GM21786 (cell line): ENCODE measurements around the gene SBNO2.

Experiments used
- ATAC-seq: cut with Tn5 transposase; IDR thresholded peaks from one replicate; pipeline ENCODE4 v1.9.1; 2021; ENCODE audit not compliant: unreplicated experiment

SBNO2 gene

DNA sequence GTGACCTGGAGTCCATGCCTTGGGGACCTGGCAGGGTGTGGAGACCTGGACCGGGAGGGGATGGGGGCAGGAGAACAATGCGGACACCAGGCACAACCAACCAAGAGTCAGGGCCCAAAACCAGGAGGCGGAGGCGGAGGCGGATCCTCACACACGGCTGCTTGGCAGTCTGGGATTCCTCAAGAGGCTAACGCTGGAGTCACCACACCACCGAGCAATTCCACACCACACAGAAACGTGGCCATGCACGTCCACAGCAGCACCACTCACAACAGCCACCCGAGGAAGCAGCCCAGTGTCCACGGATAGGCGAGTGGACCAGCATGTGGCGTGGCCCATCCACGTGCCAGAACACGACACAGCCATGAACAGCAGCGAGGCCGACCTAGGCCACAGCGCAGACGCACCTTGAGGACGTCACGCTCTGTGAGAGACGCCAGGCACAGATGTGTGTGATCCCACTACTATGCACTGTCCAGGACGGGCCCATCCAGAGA is 17.7 kb downstream of the SBNO2 start:
- ATAC-seq, result no peak

- no peak for ATAC-seq
Observed at GRCh38 chr19:1155352-1156304, 18.4 kb downstream of the SBNO2 start.

- ATAC-seq, result no peak
Observed at GRCh38 chr19:1154731-1155351, 19.2 kb downstream of the SBNO2 start.

- no peak for ATAC-seq
Observed at GRCh38 chr19:1153891-1154730, 20.0 kb downstream of the SBNO2 start.

DNA sequence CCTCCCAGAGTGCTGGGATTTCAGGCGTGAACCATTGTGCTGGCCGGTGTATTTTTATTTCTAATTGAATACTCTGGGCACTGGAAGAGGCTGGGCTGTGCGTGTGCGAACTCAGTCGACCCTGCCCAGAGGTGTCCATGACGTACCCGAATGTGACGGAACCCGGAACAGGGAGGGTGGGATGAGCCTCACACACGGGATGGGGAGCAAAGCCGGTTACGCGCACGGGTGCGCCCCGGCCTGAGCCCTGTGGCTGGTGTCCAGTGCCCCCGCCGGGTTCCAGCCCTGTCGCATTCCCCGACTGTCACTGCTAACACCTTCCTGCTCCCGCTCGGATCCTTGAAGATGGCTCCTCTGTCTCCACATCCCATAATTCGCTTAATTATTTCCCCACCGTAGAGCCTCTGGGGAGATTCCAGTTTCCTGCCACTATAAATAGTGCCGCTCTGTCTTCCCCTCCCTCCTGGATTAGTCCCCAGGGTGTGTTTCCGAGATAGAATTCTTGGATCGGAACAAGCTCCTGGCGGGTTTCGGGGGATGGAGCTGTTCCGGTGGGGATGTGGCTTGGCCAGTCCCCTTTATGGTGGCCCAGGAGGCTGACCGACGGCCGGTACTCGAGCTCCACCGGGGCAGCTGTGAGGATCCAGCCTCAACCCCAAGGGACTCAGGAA is 22.0 kb downstream of the SBNO2 start:
- ATAC-seq, result no peak

- ATAC-seq, result no peak
Observed at GRCh38 chr19:1151037-1151724, 22.9 kb downstream of the SBNO2 start.

DNA sequence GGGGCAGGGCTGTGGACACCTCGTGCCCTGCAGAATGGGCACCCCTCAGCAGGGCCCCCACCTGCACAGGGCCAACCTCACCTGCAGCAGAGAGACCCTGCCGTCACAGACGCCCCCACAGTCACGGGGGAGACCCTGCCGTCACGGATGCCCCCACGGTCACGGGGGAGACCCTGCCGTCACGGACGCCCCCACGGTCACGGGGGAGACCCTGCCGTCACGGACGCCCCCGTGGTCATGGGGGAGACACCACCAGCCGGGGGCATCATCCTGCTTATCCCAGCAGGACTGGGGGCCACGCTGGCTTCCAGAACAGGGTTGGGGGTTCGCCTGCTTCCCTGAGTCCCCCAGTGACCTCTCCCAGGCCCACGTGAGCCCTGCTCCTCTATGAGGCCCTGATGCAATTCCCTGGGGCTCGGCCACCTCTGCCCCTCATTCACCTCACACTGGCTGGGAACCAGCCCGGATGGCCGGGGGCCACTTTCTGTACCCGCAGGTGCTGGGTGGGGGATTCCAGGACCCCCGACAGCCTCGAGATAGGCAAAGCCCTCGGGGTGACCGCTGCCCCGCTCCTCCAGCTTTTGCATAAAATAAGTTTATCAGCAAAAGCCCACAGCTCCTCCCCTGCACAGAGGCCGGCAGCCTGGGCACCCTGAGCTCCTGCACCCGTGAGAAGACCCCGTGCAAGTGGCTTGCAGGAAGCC is 23.6 kb downstream of the SBNO2 start:
- ATAC-seq, result no peak

DNA sequence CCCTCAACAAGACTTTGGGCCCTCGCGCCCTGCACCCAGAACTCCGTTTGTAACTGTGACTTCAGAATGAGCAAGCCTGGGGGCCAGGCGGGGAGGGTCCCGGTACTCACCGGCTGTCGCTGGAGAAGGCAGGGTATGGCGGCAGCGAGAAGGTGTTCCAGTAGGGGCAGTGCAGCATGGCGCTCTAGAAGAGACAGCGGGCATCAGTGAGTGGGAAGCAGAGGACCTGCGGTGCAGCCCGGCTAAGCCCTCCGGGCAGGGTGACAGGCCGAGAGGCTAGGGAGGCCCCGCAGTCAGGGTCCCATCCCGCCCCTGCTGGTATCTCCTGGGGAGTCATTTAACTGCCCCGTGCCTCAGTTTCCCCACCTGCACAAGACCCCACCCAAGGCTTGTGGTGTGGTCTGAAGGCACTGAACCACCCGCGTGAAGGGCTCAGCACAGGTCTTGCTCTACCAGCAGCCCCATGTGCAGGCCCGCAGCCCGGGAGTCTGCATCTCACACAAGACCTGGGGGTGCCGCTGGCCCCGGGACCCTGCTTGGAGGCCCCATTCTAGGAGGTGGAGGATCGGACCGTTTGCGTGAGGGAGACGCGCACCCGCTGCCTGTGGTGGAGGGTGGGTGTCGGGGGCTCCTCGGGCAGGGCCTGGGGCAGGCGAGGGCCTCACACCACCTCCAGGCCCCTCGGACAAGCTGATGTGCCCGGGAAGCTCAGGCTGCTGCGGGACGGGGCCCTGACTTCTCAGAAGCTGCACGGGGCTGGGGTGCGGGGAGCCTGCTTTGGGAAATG is 24.6 kb downstream of the SBNO2 start:
- no peak for ATAC-seq

DNA sequence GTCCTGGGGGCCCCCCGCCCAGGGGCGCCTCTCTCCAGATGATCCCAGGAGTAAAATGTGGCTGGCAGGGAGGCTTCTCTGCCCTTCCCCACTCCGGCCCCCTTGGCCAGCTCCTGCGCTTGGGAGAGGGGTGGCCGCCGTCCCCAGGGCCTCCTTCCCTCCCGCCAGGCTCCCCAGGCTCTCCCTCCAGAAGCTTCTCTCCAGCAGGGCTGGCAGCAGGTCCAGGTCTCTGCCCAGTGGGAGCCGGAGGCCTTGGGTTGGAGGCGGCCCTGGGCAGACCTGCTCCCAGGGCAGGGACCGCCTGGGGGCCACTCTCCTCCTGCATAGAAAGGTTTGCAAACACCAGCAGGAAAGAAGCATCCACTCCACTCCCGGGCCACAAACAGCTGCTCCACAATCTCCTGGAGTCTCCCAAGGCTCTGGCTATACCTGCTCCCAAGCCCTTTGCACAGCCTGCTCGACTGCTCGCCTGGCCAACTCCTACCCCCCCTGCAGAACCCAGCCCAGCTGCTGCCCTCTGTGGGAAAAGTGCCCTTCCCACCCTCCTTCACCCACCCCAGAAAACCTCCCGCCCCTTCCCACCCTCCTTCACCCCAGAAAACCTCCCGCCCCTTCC is 26.0 kb downstream of the SBNO2 start:
- no peak for ATAC-seq

DNA sequence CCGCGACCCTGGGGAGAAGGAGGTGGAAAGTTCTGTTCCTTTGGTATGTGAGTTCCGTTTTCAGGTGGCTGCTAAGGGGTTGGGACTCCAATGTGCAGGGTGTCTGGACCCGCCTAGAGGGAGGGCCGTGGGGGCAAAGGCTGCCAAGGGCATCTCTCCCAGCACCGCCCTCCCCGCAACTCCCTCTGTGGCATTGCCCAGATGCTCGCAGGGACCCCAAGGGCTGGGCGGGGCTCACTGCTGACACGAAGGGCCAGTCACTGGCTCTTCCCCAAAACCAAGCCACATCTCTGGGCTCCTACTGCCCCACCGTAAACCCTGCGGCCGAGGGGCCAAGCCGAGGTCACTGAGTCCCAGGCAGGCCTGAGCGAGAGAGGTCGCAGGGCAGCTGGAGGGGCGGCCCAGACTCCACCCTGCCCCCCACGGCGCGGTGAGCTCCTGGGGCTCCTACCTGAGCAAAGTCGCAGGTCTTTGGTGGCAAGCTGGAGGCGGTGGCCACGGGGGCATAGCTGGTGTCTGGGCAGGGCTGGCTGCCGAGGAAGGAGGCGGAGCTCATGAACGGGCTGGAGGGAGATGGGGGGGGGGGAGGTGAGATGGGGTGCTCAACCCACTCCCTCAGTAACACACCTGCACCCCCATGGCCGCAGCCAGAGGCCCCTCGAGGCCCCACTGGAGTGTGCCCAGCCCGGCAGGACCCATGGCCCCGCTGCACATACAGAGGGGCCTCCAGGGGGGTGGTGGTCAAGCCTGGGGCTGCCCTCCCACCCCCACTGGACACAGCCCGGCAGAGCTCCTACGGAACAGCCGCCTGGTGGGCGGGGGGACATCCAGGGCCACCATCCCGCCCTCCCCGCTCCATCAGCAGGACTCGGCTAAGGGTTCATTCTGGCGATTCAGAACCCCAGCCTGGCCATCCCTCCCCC is 26.9 kb downstream of the SBNO2 start:
- ATAC-seq, result no peak

- no peak for ATAC-seq
Observed at GRCh38 chr19:1146412-1146699, 27.7 kb downstream of the SBNO2 start.

DNA sequence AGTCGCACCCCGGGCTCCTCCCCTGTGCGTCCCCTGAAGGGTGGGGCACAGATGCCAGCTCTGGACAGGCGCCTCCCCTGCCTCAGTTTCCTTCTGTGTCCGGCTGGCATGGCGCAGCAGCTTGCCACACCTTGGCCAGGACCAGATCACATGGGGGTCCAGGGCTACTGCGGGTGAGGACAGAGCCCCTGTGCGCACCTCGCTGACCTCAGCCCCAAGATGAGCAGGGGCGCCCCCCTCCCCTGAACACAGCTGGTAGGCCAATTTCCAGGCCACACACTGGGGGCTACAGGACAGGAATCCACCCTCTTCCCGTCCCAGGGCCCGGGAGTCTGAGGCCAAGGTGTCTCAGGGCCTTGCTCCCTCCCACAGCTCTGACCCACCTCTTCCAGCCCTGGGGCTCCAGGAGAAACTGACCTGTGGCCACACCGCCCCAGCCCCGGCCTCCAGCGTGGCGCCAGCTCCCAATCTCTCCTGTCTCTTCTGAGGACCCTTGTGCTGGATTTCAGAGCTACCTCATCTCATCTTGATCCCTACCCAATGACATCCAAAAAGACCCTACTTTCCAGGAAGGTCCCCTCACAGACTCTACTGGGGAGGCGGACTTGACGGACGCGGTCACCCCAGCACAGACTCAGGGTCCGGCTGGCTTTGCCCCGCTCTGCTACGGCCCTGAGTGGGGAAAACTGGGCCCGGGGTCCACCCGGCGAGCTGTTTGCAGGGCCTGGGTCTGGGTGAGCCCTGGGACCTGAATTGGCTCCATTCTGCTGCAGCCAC is 28.2 kb downstream of the SBNO2 start:
- no peak for ATAC-seq

GRCh38 chr19:1144741-1145140 is 29.3 kb downstream of the SBNO2 start:
- no peak for ATAC-seq

- ATAC-seq, result no peak
Observed at GRCh38 chr19:1143828-1144399, 30.2 kb downstream of the SBNO2 start.

DNA sequence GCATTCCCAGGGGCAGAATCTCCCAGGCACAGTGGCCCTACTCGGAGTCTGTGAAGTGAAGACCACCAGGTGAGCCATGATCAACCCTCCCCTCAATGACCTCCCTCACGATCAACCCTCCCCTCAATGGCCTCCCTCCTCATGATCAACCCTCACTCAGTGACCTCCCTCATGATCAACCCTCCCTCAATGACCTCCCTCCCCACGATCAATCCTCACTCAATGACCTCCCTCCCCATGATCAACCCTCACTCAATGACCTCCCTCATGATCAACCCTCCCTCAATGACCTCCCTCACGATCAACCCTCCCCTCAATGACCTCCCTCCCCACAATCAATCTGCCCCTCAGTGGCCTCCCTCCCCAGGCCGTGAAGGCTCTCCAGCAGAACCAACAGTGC is 32.1 kb downstream of the SBNO2 start:
- ATAC-seq, result no peak

- no peak for ATAC-seq
Observed at GRCh38 chr19:1140272-1141027, 33.6 kb downstream of the SBNO2 start.
